CD14-positive monocyte (primary cell): Measurements from ENCODE around the gene FIBCD1. TPM values are rescaled to one million over a fixed set of nuclear protein-coding genes. Genes with fewer than 3 reads are reported as not detected.

Source experiments
- DNase-seq, 3 donors: peaks; one replicate each; pipeline ENCODE4 v3.0.0-alpha.2; 2011 to 2022
- H2AFZ ChIP-seq: 2 replicates; pipeline ENCODE4 v1.6.0; 2012; ENCODE audit warnings: mild to moderate bottlenecking, low read depth, low read length, inconsistent platforms; ENCODE audit not compliant: insufficient read depth, poor library complexity, severe bottlenecking
- H3K27ac ChIP-seq, 2 donors: 1 replicate in 1 of 2; 2 replicates in 1 of 2; pipeline ENCODE4 v1.5.1; 2012 to 2013; ENCODE audit warnings: low read length in 2 of 2, control low read depth in 1 of 2, inconsistent platforms in 1 of 2, low read depth in 1 of 2, mild to moderate bottlenecking in 1 of 2
- H3K27me3 ChIP-seq, 2 donors: one replicate each; pipeline versions ENCODE4 v1.6.0 to v1.6.1; 2011 to 2013; ENCODE audit warnings: low read length in 2 of 2; ENCODE audit not compliant: control insufficient read depth in 2 of 2, insufficient read depth in 2 of 2
- H3K36me3 ChIP-seq, 2 donors: replicated peaks in 1 of 2; 1 replicate in 1 of 2; 2 replicates in 1 of 2; pipeline versions ENCODE4 v1.5.1 to v1.6.1; 2012 to 2013; ENCODE audit warnings: low read length in 2 of 2, control low read depth in 1 of 2, inconsistent platforms in 1 of 2, mild to moderate bottlenecking in 1 of 2; ENCODE audit not compliant: insufficient read depth in 2 of 2, control insufficient read depth in 1 of 2
- H3K4me1 ChIP-seq, 2 donors: 1 replicate in 1 of 2; 2 replicates in 1 of 2; pipeline versions ENCODE4 v1.5.1 to v1.6.1; 2012 to 2013; ENCODE audit warnings: low read length in 2 of 2, control low read depth in 1 of 2, inconsistent platforms in 1 of 2, mild to moderate bottlenecking in 1 of 2, moderate library complexity in 1 of 2; ENCODE audit not compliant: insufficient read depth in 2 of 2, control insufficient read depth in 1 of 2
- H3K4me2 ChIP-seq: replicated peaks from 2 replicates; pipeline ENCODE3; 2012; ENCODE audit warnings: low read length, moderate library complexity, mild to moderate bottlenecking; ENCODE audit not compliant: poor library complexity, severe bottlenecking; ENCODE audit errors: extremely low read depth
- H3K4me3 ChIP-seq, 3 experiments: fragments of 200-600 bp in 1 of 3; sonication (generic) in 1 of 3; replicated peaks in 1 of 3; 1 replicate in 2 of 3; 2 replicates in 1 of 3; pipeline ENCODE4 v1.5.1; 2011 to 2013; ENCODE audit warnings: low read length in 3 of 3, mild to moderate bottlenecking in 3 of 3, control low read depth in 2 of 3, low read depth in 2 of 3, inconsistent platforms in 1 of 3, moderate library complexity in 1 of 3
- H3K79me2 ChIP-seq: 2 replicates; pipeline ENCODE4 v1.6.0; 2012; ENCODE audit warnings: mild to moderate bottlenecking, control low read depth, inconsistent platforms, low read length, moderate library complexity; ENCODE audit not compliant: insufficient read depth
- H3K9ac ChIP-seq: 2 replicates; pipeline ENCODE4 v1.6.0; 2017; ENCODE audit warnings: low read length, mild to moderate bottlenecking; ENCODE audit not compliant: insufficient read depth, poor library complexity, severe bottlenecking
- H3K9me3 ChIP-seq, 2 donors: replicated peaks in 1 of 2; 1 replicate in 1 of 2; 2 replicates in 1 of 2; pipeline versions ENCODE4 v1.5.1 to v1.6.1; 2012 to 2013; ENCODE audit warnings: low read length in 2 of 2, control low read depth in 1 of 2; ENCODE audit not compliant: control insufficient read depth in 1 of 2, insufficient read depth in 1 of 2
- H4K20me1 ChIP-seq: 2 replicates; pipeline ENCODE4 v1.6.0; 2012; ENCODE audit warnings: mild to moderate bottlenecking, low read length, control low read depth, moderate library complexity; ENCODE audit not compliant: insufficient read depth
- H3K27ac Mint-ChIP-seq, 7 donors: one replicate each; pipeline ENCODE4 v1.8.0; 2020; ENCODE audit warnings: mild to moderate bottlenecking in 7 of 7, mixed read lengths in 7 of 7, moderate library complexity in 6 of 7, inconsistent platforms in 2 of 7
- H3K27me3 Mint-ChIP-seq, 3 donors: one replicate each; pipeline ENCODE4 v1.8.0; 2021 to 2022; ENCODE audit warnings: low read depth in 3 of 3, mild to moderate bottlenecking in 3 of 3, mixed read lengths in 3 of 3, moderate library complexity in 3 of 3, inconsistent platforms in 1 of 3
- H3K36me3 Mint-ChIP-seq, 2 donors: one replicate each; pipeline ENCODE4 v1.8.0; 2020; ENCODE audit warnings: mixed read lengths in 2 of 2, inconsistent platforms in 1 of 2, mild to moderate bottlenecking in 1 of 2
- H3K4me1 Mint-ChIP-seq: one replicate; pipeline ENCODE4 v1.8.0; 2020; ENCODE audit warnings: mild to moderate bottlenecking, mixed read lengths
- H3K4me3 Mint-ChIP-seq, 2 donors: one replicate each; pipeline ENCODE4 v1.8.0; 2020; ENCODE audit warnings: mild to moderate bottlenecking in 2 of 2, mixed read lengths in 2 of 2, moderate library complexity in 1 of 2
- H3K9me3 Mint-ChIP-seq, 7 donors: one replicate each; pipeline ENCODE4 v1.8.0; 2020 to 2022; ENCODE audit warnings: mixed read lengths in 7 of 7, mild to moderate bottlenecking in 6 of 7, moderate library complexity in 6 of 7, inconsistent platforms in 2 of 7
- WGBS: methylation state at CpG from one replicate; pipeline ENCODE4 v1.1.5; 2013; ENCODE audit warnings: missing lambda C conversion rate; ENCODE audit not compliant: insufficient coverage; 5-methylcytosine and 5-hydroxymethylcytosine counted together
- intact Hi-C, 2 donors: fragments of 100-400 bp; cut with micrococcal nuclease; formaldehyde crosslinking; loops; one replicate each; pipeline versions ENCODE4 v1.15.0 to v1.15.1; 2023
- polyA plus RNA-seq, 3 donors: library from polyadenylated mRNA; depleted of rRNA in 1 of 3; unstranded in 2 of 3; stranded (reverse) in 1 of 3; fragments of 300-500 nt in 2 of 3; fragments of >200 nt in 1 of 3; fragmentation: Illumina TruSeq in 2 of 3; gene quantifications; 1 replicate in 2 of 3; 2 replicates in 1 of 3; pipeline ENCODE4 v1.2.3, GENCODE V29; 2012 to 2021
- TF ChIP-seq, protein P1 (sequence below): fragments of 200-600 bp; IDR thresholded peaks from one replicate; pipeline ENCODE4 v1.8.0; 2022; ENCODE audit warnings: antibody characterized with exemption, mild to moderate bottlenecking

FIBCD1 gene
- polyA plus RNA-seq, 3 donors: not detected

- no peak for DNase-seq
- TF ChIP-seq, protein P1, sequence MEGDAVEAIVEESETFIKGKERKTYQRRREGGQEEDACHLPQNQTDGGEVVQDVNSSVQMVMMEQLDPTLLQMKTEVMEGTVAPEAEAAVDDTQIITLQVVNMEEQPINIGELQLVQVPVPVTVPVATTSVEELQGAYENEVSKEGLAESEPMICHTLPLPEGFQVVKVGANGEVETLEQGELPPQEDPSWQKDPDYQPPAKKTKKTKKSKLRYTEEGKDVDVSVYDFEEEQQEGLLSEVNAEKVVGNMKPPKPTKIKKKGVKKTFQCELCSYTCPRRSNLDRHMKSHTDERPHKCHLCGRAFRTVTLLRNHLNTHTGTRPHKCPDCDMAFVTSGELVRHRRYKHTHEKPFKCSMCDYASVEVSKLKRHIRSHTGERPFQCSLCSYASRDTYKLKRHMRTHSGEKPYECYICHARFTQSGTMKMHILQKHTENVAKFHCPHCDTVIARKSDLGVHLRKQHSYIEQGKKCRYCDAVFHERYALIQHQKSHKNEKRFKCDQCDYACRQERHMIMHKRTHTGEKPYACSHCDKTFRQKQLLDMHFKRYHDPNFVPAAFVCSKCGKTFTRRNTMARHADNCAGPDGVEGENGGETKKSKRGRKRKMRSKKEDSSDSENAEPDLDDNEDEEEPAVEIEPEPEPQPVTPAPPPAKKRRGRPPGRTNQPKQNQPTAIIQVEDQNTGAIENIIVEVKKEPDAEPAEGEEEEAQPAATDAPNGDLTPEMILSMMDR: no peak
- Mint-ChIP-seq H3K9me3 (peaks cover 2 to 15% (median 6%) of the 10 kb centered on the region in 7 donors), H3K27ac (no peak overlapping the region), H3K27me3 (peaks cover 2 to 4% (median 3%) of the 10 kb centered on the region in 3 donors), H3K4me1 (peaks cover 2% of the 10 kb centered on the region), H3K36me3 (no peaks in the 10 kb centered on the region), H3K4me3 (no peak overlapping the region)
- intact Hi-C loops: no loop called here
- H3K27ac ChIP-seq: no peak overlapping the region
- H3K79me2 ChIP-seq: no peaks in the 10 kb centered on the region
- no peaks in the 10 kb centered on the region for H3K4me1 ChIP-seq
- no peaks in the 10 kb centered on the region for H4K20me1 ChIP-seq
- no peak overlapping the region for H2AFZ ChIP-seq
- H3K36me3 ChIP-seq: no peaks in the 10 kb centered on the region
- no peak overlapping the region for H3K9ac ChIP-seq
- peaks cover 0 to 9% of the 10 kb centered on the region in 2 donors for H3K9me3 ChIP-seq
- no peak overlapping the region for H3K4me3 ChIP-seq
- no peak overlapping the region for H3K4me2 ChIP-seq
- WGBS: no CpG with 5 or more reads among the region's 8 CpGs
- no peaks in the 10 kb centered on the region for H3K27me3 ChIP-seq
Measured at GRCh38 chr9:130963916-130964315, 24.9 kb upstream of the FIBCD1 start.

DNA sequence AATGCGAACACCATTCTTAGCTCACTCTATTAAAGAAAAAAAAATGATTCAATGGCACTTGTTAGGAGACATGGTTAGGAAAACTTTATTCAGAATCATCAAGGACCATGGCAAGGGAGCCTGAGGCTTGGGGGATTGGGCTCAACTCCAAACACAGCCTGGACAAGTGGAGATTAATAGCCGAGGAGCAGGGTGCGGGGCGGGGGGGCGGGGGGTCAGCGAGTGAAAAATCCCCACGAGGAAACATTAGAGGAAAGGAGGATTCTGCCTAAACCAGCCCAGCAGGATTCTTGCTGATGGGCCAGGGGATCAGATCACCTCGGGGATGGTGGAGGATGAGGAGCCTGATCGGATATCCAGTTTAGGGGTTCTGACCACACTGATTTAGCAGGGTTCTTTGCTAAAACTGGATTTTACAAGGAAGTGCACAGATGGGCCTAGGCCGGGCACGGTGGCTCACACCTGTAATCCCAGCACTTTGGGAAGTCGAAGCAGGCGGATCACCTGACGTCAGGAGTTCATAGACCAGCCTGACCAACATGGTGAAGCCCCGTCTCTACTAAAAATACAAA is 24.4 kb upstream of the FIBCD1 start:
- Mint-ChIP-seq H3K4me1 (peaks cover 2% of the 10 kb centered on the region), H3K4me3 (no peak overlapping the region), H3K9me3 (peaks cover 4 to 19% (median 8%) of the 10 kb centered on the region in 7 donors), H3K27me3 (peaks cover 2 to 4% (median 3%) of the 10 kb centered on the region in 3 donors), H3K27ac (no peak overlapping the region), H3K36me3 (no peaks in the 10 kb centered on the region)
- no peak overlapping the region for H3K4me3 ChIP-seq
- TF ChIP-seq, protein P1: no peak
- H3K4me2 ChIP-seq: no peak overlapping the region
- peaks cover 3 to 10% of the 10 kb centered on the region in 2 donors for H3K9me3 ChIP-seq
- intact Hi-C loops: no loop called here
- H3K27me3 ChIP-seq: no peaks in the 10 kb centered on the region
- no peak for DNase-seq
- H3K9ac ChIP-seq: no peak overlapping the region
- H3K27ac ChIP-seq: no peak overlapping the region
- H3K36me3 ChIP-seq: no peaks in the 10 kb centered on the region
- 100% methylated on average over 7 of the region's 15 CpGs for WGBS
- H2AFZ ChIP-seq: no peak overlapping the region
- no peaks in the 10 kb centered on the region for H4K20me1 ChIP-seq
- no peaks in the 10 kb centered on the region for H3K79me2 ChIP-seq
- no peaks in the 10 kb centered on the region for H3K4me1 ChIP-seq
